ENCODE measurements around the gene TIMM23.
"Not testable (repeated sequence)": the region's sequence is repeated elsewhere in the genome, so short reads cannot be mapped to it uniquely, and the experiment has no call there.

The TIMM23 gene

DNA sequence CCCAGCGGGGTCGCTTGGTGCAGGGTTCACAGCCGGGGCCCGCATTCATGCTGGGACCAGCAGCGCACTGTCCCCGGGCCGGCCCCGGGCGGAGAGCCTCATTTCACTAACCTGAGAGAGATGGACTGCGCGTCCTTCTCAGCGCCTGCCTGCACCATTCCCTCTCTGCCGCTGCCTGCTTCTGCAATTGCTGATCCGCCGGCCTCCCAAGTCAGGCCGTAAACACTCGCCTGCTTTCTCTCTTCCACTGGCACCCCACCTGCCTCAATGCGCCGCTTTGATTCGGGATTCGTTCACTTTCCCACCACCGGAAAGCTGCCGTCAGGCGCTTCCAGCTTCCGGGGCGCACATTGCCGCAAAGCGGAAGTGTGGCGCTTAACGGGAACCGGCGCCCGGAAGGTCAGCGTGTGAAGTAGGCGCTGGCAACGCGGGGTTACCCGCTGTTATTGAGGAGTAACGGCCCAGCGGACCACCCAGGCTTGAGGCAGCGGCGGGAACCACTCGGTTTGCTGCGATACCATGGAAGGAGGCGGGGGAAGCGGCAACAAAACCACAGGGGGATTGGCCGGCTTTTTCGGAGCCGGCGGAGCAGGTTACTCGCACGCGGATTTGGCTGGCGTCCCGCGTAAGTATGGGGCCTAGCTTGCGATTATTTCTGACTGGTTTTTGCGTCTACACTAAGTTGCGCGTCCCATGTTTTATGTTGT, at the start of gene TIMM23:
TSS of gene TIMM23 (plus strand) at position 384 of the 707 bp plus-strand sequence. CDS start at position 520, 136 bp downstream.
- peak; percentile 78 for DNase-seq

- DNase-seq: not testable (repeated sequence)
These were observed 45.5 kb upstream of the TIMM23 start for GRCh38 chr10:45926790-45927189.

DNA sequence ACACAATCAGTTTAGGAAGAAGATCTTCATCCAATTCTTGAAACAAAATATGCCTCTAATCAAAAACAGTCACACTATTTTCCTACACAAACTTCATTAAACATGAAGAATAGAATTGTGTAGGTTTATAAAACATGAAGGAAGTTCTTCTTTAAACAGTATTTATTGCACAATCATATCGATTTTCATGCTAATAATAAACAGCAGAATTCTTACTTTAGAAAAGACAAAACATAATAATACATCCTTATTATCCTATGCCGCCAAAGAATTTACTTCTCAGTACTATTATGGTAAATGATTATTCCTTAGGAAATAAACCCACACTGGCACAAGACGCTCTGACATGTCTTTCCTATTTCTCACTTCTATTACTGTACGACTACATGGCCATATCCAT, 41.0 kb upstream of the TIMM23 start:
- DNase-seq: not testable (repeated sequence)

DNA sequence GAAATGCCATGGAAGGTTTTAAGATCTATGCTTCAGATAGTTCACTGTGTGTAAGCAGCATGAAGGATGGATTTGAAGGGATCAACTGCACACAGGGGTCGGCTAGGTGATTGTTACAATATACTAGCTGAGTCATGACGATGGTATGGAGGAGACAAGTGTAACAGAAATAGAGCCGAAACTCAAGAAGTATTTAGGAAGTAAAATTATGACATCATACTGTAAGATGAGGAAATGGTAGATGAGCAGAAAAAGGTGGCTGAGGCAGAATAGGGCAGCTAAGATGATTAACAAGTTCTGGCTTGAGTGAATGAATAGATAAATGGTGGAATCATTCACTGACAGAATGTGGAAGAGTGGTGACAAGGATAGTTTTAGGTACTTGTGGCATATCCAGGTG, 37.5 kb upstream of the TIMM23 start:
- DNase-seq: not testable (repeated sequence)

DNA sequence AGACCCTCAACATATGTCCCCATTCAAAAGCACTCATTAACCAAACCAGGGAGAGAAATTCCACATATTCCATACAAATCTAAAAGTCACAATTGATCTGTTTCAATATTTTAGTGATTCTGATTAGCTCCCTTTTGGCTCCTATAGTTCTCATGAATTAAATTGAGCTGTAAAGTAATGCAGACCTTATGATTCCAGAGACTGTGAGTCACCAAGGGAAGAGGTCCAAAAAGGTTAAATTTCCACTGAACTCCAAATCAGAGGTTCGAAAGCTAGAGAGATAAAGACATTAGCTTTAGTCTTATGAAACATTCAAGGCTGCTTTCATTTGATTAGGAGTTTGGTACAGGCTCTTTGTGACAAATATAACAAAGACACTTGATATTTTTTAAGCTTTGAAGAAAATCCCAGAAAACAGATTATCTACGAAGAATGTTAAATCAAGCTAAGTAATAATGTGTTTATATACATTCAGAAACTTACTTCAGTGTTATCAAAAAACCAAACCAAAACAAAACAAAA, 33.1 kb upstream of the TIMM23 start:
- not testable (repeated sequence) for DNase-seq

- not testable (repeated sequence) for DNase-seq
These were observed 31.1 kb upstream of the TIMM23 start for GRCh38 chr10:45941196-45941595.

DNA sequence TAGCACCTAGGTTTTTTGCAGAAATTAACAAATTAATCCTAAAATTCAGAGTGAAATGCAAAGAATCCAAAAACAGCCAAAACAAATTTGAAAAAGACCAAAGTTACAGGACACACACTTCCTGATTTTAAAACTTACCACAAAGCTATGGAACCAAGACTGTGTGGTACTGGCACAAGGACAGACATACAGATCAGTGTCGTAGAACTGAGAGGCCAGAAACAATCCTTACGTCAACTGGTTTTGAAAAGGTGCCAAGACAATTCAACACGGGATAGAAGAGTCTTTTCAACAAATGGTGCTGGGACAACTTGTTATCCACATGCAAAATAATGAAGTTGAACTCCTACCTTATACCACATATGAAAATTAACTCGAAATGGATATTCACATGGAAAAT, 26.8 kb upstream of the TIMM23 start:
- DNase-seq: not testable (repeated sequence)

DNA sequence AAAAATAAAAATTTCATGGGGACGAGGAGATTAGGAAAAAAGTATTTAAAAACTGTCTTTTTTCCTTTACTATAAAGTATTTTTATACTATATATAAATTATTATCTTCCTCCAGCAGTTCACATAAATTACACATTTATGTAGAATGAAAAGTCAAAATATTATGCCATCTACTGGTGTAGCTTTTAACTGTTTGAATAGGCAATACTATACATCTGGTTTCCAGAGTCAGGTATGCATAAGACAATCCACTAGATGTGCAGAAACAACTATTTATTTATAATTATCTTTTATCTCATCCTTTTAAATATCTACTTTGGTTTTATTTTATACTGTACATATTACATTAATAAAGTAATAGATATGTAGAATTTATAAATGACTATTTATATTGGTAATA, 24.9 kb upstream of the TIMM23 start:
- not testable (repeated sequence) for DNase-seq

GRCh38 chr10:45948801-45949200, 23.5 kb upstream of the TIMM23 start:
- DNase-seq: not testable (repeated sequence)

- DNase-seq: not testable (repeated sequence)
These were observed 17.9 kb upstream of the TIMM23 start for GRCh38 chr10:45954367-45954766.

DNA sequence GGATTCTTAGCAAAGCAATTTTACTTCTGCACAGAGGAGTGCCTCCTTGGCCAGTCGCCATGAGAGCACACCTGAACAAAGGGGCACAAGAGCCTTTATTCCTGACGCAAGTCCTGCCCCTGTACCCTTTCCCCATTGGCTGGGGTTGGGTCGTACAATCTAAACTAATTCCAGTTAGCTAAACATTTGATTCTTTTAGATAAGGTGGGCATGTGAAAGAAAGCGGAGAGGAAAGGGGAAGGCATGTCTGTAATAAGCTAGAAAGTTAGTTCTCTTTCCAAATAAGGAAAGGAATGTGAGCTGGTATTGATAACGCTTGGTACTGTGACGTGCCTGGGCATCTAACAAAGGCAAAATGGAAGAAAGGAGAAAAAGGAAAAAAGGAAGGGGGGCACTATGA, 15.7 kb upstream of the TIMM23 start:
- not testable (repeated sequence) for DNase-seq

DNA sequence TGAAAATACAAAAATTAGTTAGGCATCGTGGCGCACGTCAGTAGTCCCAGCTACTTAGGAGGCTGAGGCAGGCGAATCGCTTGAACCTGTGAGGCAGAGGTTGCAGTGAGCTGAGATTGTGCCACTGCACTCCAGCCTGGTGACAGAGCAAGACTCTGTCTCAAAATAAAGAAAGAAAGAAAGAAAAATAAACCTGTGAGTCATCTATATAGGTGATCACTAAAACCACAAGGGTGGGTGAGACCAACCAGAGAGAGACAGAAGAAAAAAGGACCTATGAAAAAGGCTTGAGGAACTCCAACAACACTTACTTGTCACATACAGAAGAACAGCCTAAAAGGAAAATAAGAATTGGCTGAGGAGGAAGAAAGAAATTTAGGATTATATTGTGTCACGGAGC, 14.4 kb upstream of the TIMM23 start:
- DNase-seq: not testable (repeated sequence)

GRCh38 chr10:45962686-45963452, 9.4 kb upstream of the TIMM23 start:
- DNase-seq: not testable (repeated sequence)

DNA sequence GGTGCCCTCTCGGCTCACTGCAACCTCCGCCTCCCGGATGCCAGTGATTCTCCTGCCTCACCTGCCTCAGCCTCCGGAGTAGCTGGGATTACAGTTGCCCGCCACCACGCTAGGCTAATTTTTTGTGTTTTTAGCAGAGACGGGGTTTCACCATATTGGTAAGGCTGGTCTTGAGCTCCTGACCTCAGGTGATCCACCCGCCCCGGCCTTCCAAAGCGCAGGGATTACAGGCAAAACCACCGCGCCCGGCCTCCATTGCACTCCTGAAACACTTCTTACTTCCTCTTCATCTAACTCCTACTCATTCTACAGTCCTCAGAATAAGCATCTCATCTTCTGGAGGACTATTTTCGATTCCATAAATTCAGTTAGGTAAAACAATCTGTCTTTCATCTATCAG, 1.3 kb upstream of the TIMM23 start:
- DNase-seq: not testable (repeated sequence)

DNA sequence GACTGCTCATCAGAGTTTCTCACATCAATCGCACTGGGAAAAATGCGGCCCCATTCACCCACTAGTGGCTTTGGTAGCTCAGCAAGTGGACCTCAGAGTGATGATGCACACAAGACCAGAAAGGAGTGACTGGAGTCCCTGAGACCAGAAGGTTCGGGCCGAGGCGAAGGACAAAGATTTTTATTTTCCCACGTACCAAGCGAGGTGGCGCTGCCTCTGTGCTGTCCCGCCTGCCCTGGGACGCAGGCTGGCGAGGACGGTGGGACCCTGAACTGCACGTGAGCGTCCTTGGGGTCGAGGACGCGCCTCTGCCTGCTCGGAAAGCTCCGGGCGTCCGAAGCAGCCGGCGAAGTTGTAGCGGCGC, 565 bp upstream of the TIMM23 start:
- not testable (repeated sequence) for DNase-seq

DNA sequence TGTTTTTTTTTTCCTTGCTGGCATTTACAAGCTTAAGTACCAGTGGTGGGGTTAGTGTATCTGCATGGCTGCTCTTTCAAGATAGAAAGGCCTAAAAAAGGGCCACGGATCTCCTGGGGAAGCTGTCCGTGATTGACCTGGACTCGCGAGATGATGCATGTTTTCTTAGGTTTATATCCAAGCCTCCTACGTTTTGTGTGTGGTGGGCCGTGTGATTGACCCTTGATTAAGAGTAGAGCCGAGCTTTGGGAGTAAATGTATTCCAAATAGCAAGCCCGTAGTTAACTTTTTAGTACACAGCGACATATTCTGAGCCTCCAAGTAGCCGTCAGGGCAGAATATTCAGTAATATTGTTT, 502 bp downstream of the TIMM23 start:
- not testable (repeated sequence) for DNase-seq

DNA sequence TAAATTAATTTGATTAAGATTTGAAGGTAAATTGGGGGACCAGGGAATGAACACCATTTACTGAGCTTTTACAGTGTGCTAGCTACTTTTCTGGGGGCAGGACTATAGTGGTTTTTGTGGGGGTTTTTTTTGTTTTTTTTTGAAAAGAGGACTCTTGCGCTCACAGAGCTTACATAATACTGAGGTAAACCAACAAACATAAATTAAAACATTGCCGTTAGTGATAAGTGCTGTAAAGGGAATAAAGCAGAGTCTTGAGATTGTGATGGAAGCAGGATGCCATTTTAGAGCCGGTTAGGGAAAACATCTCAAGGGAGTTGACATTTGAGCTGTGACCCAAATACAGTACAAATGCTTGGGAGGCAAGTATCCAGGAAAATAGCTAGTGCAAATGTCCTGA, 1.8 kb downstream of the TIMM23 start:
- not testable (repeated sequence) for DNase-seq

DNA sequence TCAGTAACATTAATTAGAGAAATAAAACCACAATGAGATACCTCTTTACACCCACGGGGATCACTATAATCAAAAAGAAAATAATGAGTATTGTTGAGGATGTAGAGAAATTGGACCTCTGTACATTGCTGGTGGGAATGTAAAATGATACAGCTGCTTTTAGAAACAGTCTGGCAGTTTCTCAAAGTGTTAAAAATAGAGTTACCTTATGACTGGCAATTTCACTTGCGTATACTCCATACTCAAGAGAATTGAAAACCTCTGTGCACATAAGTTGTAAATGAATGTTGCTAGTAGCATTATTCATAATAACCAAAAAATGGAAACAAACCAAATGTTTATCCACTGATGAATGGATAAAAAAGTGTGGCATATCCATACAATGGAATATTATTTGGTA, 6.3 kb downstream of the TIMM23 start:
- DNase-seq: not testable (repeated sequence)

GRCh38 chr10:45981367-45981766, 9.1 kb downstream of the TIMM23 start:
- DNase-seq: not testable (repeated sequence)

GRCh38 chr10:45983538-45984186, 11.4 kb downstream of the TIMM23 start:
- not testable (repeated sequence) for DNase-seq

DNA sequence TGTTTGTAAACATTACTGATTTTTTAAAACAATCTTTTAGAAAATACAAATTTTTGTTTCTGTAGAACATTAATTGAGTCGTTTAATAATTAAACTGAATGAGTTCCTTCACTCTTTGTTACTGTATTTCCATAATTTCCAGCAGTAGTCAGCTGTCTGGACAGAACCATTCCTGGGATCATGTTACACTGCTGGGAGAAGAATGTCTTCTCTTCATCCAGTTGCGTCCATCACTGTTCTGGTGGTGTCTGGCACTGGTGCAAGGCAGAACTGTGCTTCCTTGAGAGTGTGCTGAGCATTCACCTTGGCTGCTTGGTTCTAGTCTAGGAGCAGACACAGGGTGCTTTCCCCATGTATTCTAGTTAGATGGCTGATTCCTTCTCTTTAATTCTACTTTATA, 12.2 kb downstream of the TIMM23 start:
- DNase-seq: not testable (repeated sequence)

- DNase-seq: not testable (repeated sequence)
These were observed 13.3 kb downstream of the TIMM23 start for GRCh38 chr10:45985590-45985989.

- no peak for DNase-seq
These were observed 25.3 kb downstream of the TIMM23 start for GRCh38 chr10:45997557-45997956.

Measured in NCI-H345 (cell line).